ENCODE measurements around the gene PLAC1.

The PLAC1 gene

DNA sequence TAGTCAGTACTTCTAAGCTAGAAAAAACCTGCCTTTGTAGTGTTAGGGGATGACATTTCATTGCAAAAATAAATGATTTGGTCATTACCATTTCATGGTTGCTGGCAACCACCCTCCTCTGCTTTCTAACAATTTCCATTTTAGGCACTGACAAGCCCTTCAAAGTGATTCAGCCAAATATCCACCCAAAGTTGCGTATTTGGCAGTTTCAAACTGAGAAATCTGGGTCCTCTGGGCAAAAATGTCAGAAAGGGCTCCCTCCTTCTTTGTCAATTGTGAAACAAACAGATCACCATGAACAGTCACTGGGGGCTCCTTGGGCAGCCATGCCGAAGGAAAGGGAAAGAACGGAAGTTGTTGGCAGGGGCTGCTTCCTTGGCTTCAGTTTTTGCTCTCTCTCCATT is 33.0 kb downstream of the PLAC1 start:
- H3K27me3 ChIP-seq (ENCODE audit: control insufficient read depth, insufficient read depth, low read length): no peaks in the 10 kb centered on the region
- no peaks in the 10 kb centered on the region for H3K9me3 ChIP-seq (ENCODE audit: control insufficient read depth, insufficient read depth, low read length)
- H3K4me3 ChIP-seq (ENCODE audit: low read depth, low read length): no peak overlapping the region
- H3K36me3 ChIP-seq (ENCODE audit: control insufficient read depth, insufficient read depth, low read length): no peaks in the 10 kb centered on the region
- no peak overlapping the region for H3K9ac ChIP-seq (ENCODE audit: low read depth, low read length)
- peaks cover 2% of the 10 kb centered on the region for H3K4me1 ChIP-seq (ENCODE audit: control insufficient read depth, insufficient read depth, low read length)

DNA sequence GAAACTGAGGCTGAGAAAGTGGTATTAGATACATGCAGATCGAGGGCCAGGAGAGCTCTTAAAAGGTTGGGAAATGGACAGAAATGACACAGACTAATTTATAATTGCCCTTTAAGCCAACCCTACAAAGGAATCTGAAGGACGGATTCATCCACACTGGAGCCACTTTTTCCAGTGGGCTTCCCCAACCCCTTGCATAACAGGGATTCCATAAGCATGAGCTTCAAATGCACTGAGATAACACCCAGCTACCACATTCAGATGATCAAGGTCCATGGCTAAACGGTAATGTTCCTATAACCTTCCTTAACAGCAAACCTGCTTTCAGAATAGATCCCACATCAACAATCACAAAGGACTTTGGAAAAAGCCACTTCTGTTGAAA is 34.2 kb downstream of the PLAC1 start:
- Histone ChIP-seq H3K4me1 (ENCODE audit: control insufficient read depth, insufficient read depth, low read length) (peaks cover 2% of the 10 kb centered on the region), H3K9ac (ENCODE audit: low read depth, low read length) (no peak overlapping the region), H3K4me3 (ENCODE audit: low read depth, low read length) (no peak overlapping the region), H3K9me3 (ENCODE audit: control insufficient read depth, insufficient read depth, low read length) (no peaks in the 10 kb centered on the region), H3K27me3 (ENCODE audit: control insufficient read depth, insufficient read depth, low read length) (no peaks in the 10 kb centered on the region), H3K36me3 (ENCODE audit: control insufficient read depth, insufficient read depth, low read length) (no peaks in the 10 kb centered on the region)

DNA sequence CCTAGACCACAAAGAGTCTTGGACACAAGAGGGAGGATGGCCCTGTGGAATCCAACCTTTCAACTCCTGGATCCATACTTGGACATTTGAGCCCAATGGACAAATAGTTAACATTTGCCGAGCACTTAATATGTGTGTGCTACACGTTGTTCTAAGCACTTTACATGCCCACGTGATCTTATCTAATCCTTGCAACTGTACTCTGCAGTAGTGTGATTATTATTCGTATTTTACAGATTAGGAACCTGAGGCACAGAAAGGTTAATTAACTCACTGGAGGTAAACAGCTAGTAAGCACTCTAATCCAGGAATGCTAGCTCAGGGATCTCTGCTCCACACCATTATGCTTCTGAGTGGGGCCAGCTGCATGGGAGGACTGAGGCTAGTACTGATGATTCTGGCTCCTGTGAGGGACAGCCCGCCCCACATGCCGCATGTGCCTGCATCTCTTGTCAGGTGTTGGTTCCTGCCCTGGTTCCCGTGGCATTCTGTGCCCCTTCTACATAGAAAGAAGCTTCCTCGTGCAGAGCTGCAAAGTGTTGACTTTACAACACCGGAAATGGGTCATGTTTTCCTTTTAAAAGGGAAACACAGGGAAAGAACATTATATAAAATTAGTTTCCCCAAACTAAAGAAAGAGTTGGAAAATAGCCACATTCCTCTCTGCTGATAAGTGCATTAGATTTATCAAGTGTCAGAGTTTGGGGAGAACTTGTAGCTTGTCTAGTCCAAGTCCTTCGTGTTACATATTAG is 34.8 kb downstream of the PLAC1 start:
- Histone ChIP-seq H3K9ac (ENCODE audit: low read depth, low read length) (no peak overlapping the region), H3K36me3 (ENCODE audit: control insufficient read depth, insufficient read depth, low read length) (no peaks in the 10 kb centered on the region), H3K27me3 (ENCODE audit: control insufficient read depth, insufficient read depth, low read length) (no peaks in the 10 kb centered on the region), H3K4me1 (ENCODE audit: control insufficient read depth, insufficient read depth, low read length) (peaks cover 2% of the 10 kb centered on the region), H3K9me3 (ENCODE audit: control insufficient read depth, insufficient read depth, low read length) (no peaks in the 10 kb centered on the region), H3K4me3 (ENCODE audit: low read depth, low read length) (no peak overlapping the region)

DNA sequence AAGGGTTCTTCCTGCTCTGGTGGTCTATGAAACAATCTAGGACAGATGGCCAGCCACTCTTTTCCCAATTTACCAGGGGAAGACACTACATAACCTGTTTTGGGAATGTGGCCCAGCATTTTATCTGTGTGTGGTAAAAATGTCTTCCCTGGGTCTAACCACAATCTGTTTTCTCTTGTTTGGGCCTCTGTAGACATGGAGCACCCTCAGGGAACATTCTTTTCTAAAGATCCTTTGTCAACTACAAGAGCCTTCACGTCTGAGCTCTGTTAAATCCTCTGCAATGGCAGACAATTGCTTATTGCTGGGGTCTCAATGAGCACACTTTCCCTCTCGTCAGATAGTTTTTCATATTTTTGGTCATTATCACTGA is 35.5 kb downstream of the PLAC1 start:
- H3K27me3 ChIP-seq (ENCODE audit: control insufficient read depth, insufficient read depth, low read length): no peaks in the 10 kb centered on the region
- H3K4me1 ChIP-seq (ENCODE audit: control insufficient read depth, insufficient read depth, low read length): peaks cover 2% of the 10 kb centered on the region
- H3K4me3 ChIP-seq (ENCODE audit: low read depth, low read length): no peak overlapping the region
- no peaks in the 10 kb centered on the region for H3K36me3 ChIP-seq (ENCODE audit: control insufficient read depth, insufficient read depth, low read length)
- H3K9ac ChIP-seq (ENCODE audit: low read depth, low read length): no peak overlapping the region
- no peaks in the 10 kb centered on the region for H3K9me3 ChIP-seq (ENCODE audit: control insufficient read depth, insufficient read depth, low read length)

DNA sequence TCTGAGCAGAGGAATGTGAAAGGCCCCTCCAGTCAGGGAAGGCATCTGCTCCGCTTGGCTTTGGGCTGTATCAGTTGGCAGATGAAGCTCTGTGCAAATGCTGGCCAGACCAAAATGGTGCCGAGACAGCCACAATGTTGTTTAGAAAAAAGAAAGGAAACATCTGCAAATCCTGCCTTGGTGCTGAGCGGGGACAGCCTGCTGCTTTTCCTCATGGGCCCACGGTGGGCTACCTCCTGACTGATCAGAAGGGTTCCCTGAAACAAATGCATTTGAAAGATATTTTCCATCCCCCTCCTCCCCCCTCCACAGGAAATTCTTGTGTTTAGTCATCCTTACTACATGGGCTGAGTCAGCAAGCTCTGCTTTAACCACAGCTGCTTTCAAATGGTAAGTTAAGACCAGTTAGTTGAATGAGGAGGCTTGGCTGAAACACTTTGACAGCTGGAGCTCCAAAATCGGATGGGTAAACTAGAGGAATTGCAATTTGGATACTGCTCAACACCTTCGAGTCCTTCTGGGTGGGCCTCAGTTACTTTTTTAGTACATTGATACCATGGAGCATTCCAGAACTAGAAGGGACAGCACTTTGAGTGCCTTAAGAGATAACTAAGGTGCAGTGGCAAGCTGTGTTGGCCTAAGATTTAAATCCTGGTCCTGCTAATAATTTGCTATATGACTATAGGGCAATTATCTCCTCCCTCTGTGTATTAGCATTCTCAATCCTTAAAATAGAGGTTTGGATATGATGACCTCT is 36.0 kb downstream of the PLAC1 start:
- Histone ChIP-seq H3K27me3 (ENCODE audit: control insufficient read depth, insufficient read depth, low read length) (no peaks in the 10 kb centered on the region), H3K4me3 (ENCODE audit: low read depth, low read length) (no peak overlapping the region), H3K9ac (ENCODE audit: low read depth, low read length) (no peak overlapping the region), H3K4me1 (ENCODE audit: control insufficient read depth, insufficient read depth, low read length) (peaks cover 2% of the 10 kb centered on the region), H3K36me3 (ENCODE audit: control insufficient read depth, insufficient read depth, low read length) (no peaks in the 10 kb centered on the region), H3K9me3 (ENCODE audit: control insufficient read depth, insufficient read depth, low read length) (no peaks in the 10 kb centered on the region)

DNA sequence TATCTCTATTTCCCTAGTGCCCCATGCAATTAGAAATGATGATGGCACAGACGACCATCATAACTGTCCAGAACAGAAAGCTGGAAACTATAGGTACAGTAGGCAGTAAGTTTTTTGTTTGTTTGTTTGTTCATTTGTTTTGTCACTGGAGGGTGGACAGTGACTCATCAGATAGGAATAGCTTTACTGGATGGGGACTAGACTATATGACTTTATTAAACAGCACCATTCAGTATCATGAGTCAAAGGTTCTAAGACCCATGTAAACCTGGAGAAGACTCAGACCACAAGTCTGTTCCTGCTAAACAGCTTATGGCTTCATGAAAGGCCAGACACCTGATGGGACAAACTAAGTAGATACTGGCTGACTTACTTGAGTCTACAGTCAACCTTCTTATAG is 38.4 kb downstream of the PLAC1 start:
- Histone ChIP-seq H3K36me3 (ENCODE audit: control insufficient read depth, insufficient read depth, low read length) (no peaks in the 10 kb centered on the region), H3K9ac (ENCODE audit: low read depth, low read length) (no peak overlapping the region), H3K27me3 (ENCODE audit: control insufficient read depth, insufficient read depth, low read length) (no peaks in the 10 kb centered on the region), H3K9me3 (ENCODE audit: control insufficient read depth, insufficient read depth, low read length) (no peaks in the 10 kb centered on the region), H3K4me3 (ENCODE audit: low read depth, low read length) (no peak overlapping the region), H3K4me1 (ENCODE audit: control insufficient read depth, insufficient read depth, low read length) (peaks cover 2% of the 10 kb centered on the region)

DNA sequence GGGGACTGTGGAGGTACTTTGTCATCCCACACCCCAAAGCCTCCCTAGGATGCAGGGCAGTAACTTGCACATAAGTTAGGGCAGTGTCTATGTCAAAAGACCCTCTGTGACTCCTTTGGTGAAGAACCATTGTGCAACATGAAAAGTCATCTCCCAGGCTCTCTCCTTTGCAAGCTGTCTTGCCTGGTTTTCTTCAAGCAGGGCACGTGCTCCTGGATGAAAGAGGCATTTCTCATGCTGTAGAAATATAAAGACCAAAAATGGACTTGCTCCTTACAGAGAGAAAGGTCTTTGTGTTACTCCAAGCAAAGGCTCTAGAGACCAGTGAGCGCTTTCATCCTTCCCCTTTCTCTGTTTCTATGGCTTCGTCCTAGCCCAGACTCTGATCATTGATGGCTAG is 44.9 kb downstream of the PLAC1 start:
- H3K9me3 ChIP-seq (ENCODE audit: control insufficient read depth, insufficient read depth, low read length): no peaks in the 10 kb centered on the region
- no peaks in the 10 kb centered on the region for H3K4me1 ChIP-seq (ENCODE audit: control insufficient read depth, insufficient read depth, low read length)
- H3K27me3 ChIP-seq (ENCODE audit: control insufficient read depth, insufficient read depth, low read length): no peaks in the 10 kb centered on the region
- no peaks in the 10 kb centered on the region for H3K36me3 ChIP-seq (ENCODE audit: control insufficient read depth, insufficient read depth, low read length)
- H3K9ac ChIP-seq (ENCODE audit: low read depth, low read length): no peak overlapping the region
- H3K4me3 ChIP-seq (ENCODE audit: low read depth, low read length): no peak overlapping the region

DNA sequence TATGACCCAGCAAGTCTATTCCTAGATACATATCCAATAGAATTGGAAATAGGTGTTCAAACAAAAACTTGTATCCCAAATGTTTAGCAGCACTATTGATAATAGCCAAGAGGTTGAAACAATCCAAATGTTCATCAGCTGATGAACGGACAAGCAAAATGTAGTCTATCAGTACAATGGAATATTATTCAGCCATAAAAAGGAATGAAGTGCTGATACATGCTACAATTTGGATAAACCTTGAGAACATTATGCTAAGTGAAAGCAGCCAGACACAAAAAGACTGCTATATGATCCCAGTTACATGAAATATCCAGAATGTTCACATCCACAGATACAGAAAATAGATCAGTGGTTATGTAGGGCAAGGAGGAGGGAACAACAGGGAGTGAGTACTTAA is 50.1 kb downstream of the PLAC1 start:
- no peak overlapping the region for H3K9ac ChIP-seq (ENCODE audit: low read depth, low read length)
- H3K36me3 ChIP-seq (ENCODE audit: control insufficient read depth, insufficient read depth, low read length): no peaks in the 10 kb centered on the region

DNA sequence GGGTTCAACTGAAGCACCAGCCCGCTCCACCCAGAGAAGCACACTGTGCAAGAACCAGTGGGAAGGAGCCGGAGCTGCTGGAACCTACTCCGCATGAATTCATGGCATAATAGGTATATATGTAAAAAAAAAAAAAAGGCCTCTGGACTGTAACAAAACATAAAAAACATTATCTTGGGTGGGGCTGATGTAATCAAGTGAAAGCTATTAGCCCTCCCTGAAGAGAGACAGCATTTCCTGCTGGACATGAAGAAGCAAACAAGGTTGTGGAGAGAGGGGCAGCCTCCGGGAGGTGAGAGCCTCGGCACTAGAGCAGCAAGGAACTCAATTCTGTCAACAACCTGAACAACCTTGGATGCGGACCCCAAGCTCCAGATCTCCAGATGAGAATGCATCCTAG is 50.7 kb downstream of the PLAC1 start:
- Histone ChIP-seq H3K36me3 (ENCODE audit: control insufficient read depth, insufficient read depth, low read length) (no peaks in the 10 kb centered on the region), H3K9me3 (ENCODE audit: control insufficient read depth, insufficient read depth, low read length) (no peaks in the 10 kb centered on the region), H3K4me1 (ENCODE audit: control insufficient read depth, insufficient read depth, low read length) (no peaks in the 10 kb centered on the region), H3K27me3 (ENCODE audit: control insufficient read depth, insufficient read depth, low read length) (no peaks in the 10 kb centered on the region), H3K4me3 (ENCODE audit: low read depth, low read length) (no peak overlapping the region), H3K9ac (ENCODE audit: low read depth, low read length) (no peak overlapping the region)

More for the DNA sequence above, 50.1 kb downstream of the PLAC1 start:
- Histone ChIP-seq H3K4me1 (ENCODE audit: control insufficient read depth, insufficient read depth, low read length) (no peaks in the 10 kb centered on the region), H3K27me3 (ENCODE audit: control insufficient read depth, insufficient read depth, low read length) (no peaks in the 10 kb centered on the region), H3K9me3 (ENCODE audit: control insufficient read depth, insufficient read depth, low read length) (no peaks in the 10 kb centered on the region), H3K4me3 (ENCODE audit: low read depth, low read length) (no peak overlapping the region)

DNA sequence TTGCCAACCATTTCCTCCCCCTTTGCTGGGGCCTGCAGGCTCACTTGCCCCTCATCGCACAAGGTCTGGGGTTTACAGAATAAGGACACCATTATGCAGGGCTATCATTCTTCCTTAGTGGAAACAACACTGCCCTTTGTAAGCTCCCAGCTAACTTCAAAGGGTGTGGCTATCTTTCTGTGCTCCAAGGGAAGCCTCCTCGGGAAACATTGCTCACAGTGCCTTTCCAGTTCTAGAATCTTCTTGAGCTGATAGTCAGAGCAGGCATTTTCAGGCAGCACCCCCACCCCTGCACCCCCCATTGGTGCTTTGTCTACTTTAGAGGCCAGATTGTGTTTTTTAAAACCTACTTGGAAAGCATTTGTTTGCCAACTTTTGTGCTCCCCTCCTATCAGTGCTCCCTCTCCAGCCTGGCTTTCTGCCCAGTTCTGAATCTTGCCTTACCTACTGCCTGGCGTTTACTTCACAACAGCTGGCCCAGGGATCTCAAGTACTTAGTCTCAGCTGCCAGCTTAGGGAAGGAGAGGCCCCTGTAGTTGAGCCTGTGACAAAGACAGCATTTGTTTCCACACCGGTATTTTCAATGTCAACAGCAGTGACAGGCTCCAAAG is 53.5 kb downstream of the PLAC1 start:
- H3K36me3 ChIP-seq (ENCODE audit: control insufficient read depth, insufficient read depth, low read length): no peaks in the 10 kb centered on the region
- no peaks in the 10 kb centered on the region for H3K9me3 ChIP-seq (ENCODE audit: control insufficient read depth, insufficient read depth, low read length)
- H3K9ac ChIP-seq (ENCODE audit: low read depth, low read length): no peak overlapping the region
- no peaks in the 10 kb centered on the region for H3K4me1 ChIP-seq (ENCODE audit: control insufficient read depth, insufficient read depth, low read length)
- no peaks in the 10 kb centered on the region for H3K27me3 ChIP-seq (ENCODE audit: control insufficient read depth, insufficient read depth, low read length)
- H3K4me3 ChIP-seq (ENCODE audit: low read depth, low read length): no peak overlapping the region

DNA sequence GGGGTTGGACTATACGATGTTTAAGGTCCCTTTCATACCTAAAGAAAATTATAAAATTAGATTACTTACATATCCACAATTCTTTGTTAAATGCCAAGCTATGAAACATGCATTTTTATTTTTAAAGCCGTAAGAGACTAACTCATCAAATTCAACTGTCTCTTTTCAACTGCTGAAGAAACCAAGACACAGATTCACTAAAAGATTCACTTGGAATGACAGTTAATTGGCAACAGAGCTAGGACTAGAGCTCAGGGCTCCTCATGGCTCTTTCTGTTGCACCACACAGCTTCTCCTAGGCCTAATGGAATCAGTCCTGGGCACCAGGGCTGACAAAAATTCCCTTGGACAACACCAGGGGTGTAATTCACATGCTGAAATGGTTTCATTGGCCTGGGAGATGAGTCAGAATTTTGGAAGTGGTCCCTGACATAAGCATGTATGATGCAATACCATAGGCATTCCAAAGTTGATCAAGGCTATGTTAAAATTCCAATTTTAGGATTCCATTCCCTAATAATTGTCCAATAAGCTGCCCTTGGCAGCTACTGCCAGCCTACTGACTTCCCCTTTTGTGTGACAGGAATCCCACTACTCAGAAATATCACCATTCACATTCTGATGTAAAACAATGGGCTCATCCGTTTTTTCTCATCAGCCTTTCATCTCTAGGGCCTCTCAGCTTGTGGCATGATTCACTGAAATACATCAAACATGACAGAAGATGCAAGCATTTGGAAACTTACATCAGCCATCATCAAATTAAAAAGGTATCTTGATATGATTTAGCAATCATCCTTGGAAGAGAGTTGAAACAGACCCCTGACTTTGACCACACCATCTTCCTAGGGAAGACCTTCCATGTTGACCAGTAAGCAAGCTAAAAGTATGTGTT is 54.2 kb downstream of the PLAC1 start:
- H3K27me3 ChIP-seq (ENCODE audit: control insufficient read depth, insufficient read depth, low read length): no peaks in the 10 kb centered on the region
- H3K9me3 ChIP-seq (ENCODE audit: control insufficient read depth, insufficient read depth, low read length): no peaks in the 10 kb centered on the region
- H3K36me3 ChIP-seq (ENCODE audit: control insufficient read depth, insufficient read depth, low read length): no peaks in the 10 kb centered on the region
- H3K4me3 ChIP-seq (ENCODE audit: low read depth, low read length): no peak overlapping the region
- H3K4me1 ChIP-seq (ENCODE audit: control insufficient read depth, insufficient read depth, low read length): no peaks in the 10 kb centered on the region
- H3K9ac ChIP-seq (ENCODE audit: low read depth, low read length): no peak overlapping the region

Data from iPS-15b (cell line).